Uterus (tissue), 2 donors: ENCODE results near the gene KLF5.

ENCODE experiments used
- CTCF ChIP-seq, 4 experiments: fragments of 200-600 bp in 2 of 4; fragments of 450-650 bp in 2 of 4; sonication (generic) in 2 of 4; IDR thresholded peaks; one replicate each; pipeline ENCODE4 v1.5.1; 2016 to 2019; ENCODE audit warnings: antibody characterized with exemption in 4 of 4, mild to moderate bottlenecking in 2 of 4, moderate library complexity in 1 of 4
- POLR2A ChIP-seq, 2 donors: fragments of 450-650 bp; IDR thresholded peaks; one replicate each; pipeline ENCODE4 v1.6.1; 2016; ENCODE audit warnings: antibody characterized with exemption in 2 of 2, mild to moderate bottlenecking in 1 of 2, moderate library complexity in 1 of 2

- TF ChIP-seq CTCF (IDR thresholded peaks at IDR 0.05): no peak
- TF ChIP-seq POLR2A (IDR thresholded peaks at IDR 0.05): no peak
Measured at GRCh38 chr13:73107970-73108369, 49.2 kb downstream of the KLF5 start.
